GM21737 (cell line): ENCODE measurements around the gene MARCHF10.
"Not testable (repeated sequence)": the region's sequence is repeated elsewhere in the genome, so short reads cannot be mapped to it uniquely, and the experiment has no call there.

Experiments used
- ATAC-seq: cut with Tn5 transposase; IDR thresholded peaks from one replicate; pipeline ENCODE4 v1.9.1; 2021; ENCODE audit warnings: mild to moderate bottlenecking, moderate library complexity; ENCODE audit not compliant: unreplicated experiment

Gene MARCHF10

GRCh38 chr17:62791235-62791734, 16.8 kb downstream of the MARCHF10 start:
- ATAC-seq: no peak

GRCh38 chr17:62790564-62790986, 17.5 kb downstream of the MARCHF10 start:
- ATAC-seq: no peak

GRCh38 chr17:62787366-62787765, 20.7 kb downstream of the MARCHF10 start:
- ATAC-seq: no peak

GRCh38 chr17:62786646-62787045, 21.5 kb downstream of the MARCHF10 start:
- ATAC-seq: no peak

- not testable (repeated sequence) for ATAC-seq
Measured at GRCh38 chr17:62785983-62786382, 22.1 kb downstream of the MARCHF10 start.

- no peak for ATAC-seq
Measured at GRCh38 chr17:62782730-62783270, 25.3 kb downstream of the MARCHF10 start.

GRCh38 chr17:62781831-62782251, 26.3 kb downstream of the MARCHF10 start:
- no peak for ATAC-seq

GRCh38 chr17:62781356-62781755, 26.8 kb downstream of the MARCHF10 start:
- no peak for ATAC-seq

GRCh38 chr17:62780951-62781350, 27.2 kb downstream of the MARCHF10 start:
- no peak for ATAC-seq

GRCh38 chr17:62780269-62780668, 27.8 kb downstream of the MARCHF10 start:
- no peak for ATAC-seq

- ATAC-seq: no peak
Measured at GRCh38 chr17:62778990-62779681, 29.0 kb downstream of the MARCHF10 start.

- ATAC-seq: no peak
Measured at GRCh38 chr17:62775876-62776275, 32.2 kb downstream of the MARCHF10 start.

- ATAC-seq: no peak
Measured at GRCh38 chr17:62774338-62774737, 33.8 kb downstream of the MARCHF10 start.

- no peak for ATAC-seq
Measured at GRCh38 chr17:62767997-62768396, 40.1 kb downstream of the MARCHF10 start.

GRCh38 chr17:62765351-62765750, 42.8 kb downstream of the MARCHF10 start:
- ATAC-seq: no peak

GRCh38 chr17:62763891-62764600, 44.1 kb downstream of the MARCHF10 start:
- no peak for ATAC-seq

- ATAC-seq: no peak
Measured at GRCh38 chr17:62761884-62762283, 46.2 kb downstream of the MARCHF10 start.

GRCh38 chr17:62760945-62761267, 47.2 kb downstream of the MARCHF10 start:
- ATAC-seq: no peak

- ATAC-seq: no peak
Measured at GRCh38 chr17:62760059-62760944, 47.8 kb downstream of the MARCHF10 start.

- ATAC-seq: no peak
Measured at GRCh38 chr17:62757500-62757951, 50.6 kb downstream of the MARCHF10 start.

- ATAC-seq: no peak
Measured at GRCh38 chr17:62756198-62756597, 51.9 kb downstream of the MARCHF10 start.
